ENCODE data around the gene THPO.

THPO gene

DNA sequence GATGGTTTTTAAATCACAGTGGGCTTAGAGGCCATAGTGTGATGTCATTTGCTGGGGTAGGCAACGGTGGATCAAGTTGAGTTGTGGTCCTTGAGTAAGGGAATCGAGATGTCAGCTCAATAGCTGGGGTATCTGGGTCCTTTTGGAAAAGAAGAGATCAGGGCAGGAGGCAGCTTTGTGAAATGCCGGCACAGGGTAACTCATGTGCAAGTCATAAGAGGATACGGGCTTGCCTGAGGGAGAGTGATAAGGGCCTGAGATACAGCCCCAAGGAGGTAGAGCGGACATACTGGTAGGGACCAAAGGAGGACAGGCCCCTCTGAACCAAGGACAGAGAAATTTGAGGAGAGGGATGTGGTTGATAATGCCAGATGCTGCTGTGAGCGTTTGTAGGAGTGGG is 44.8 kb downstream of the THPO start:
- TF ChIP-seq ZFX (IDR thresholded peaks at IDR 0.05) (no peak), CTCF (conservative IDR thresholded peaks at IDR 0.05) (no peak)
- H3K27ac ChIP-seq: no peak overlapping the region

- TF ChIP-seq ZFX (IDR thresholded peaks at IDR 0.05) (no peak), CTCF (conservative IDR thresholded peaks at IDR 0.05) (no peak)
Observed at GRCh38 chr3:184332370-184333090, 45.5 kb downstream of the THPO start.

DNA sequence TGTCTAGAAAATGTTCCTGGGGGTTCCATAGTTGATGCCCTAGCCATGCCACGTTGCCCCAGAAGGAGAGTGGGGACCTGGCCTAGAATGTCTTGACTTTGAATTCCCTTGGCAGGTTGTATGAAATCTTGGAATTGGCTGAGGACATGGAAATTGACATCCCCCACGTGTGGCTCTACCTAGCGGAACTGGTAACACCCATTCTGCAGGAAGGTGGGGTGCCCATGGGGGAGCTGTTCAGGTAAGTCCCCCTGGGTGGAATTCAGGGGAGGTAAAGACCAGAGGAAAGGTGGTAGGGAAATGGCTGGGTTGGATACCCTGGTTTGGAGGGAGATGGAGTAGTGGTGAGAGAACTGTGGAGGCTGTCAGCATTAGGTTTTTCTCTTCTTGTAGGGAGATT is 49.5 kb downstream of the THPO start:
- TF ChIP-seq CTCF (conservative IDR thresholded peaks at IDR 0.05) (no peak), ZFX (IDR thresholded peaks at IDR 0.05) (no peak)
- no peak overlapping the region for H3K27ac ChIP-seq

More at GRCh38 chr3:184332370-184333090, 45.5 kb downstream of the THPO start:
- H3K27ac ChIP-seq: no peak overlapping the region

DNA sequence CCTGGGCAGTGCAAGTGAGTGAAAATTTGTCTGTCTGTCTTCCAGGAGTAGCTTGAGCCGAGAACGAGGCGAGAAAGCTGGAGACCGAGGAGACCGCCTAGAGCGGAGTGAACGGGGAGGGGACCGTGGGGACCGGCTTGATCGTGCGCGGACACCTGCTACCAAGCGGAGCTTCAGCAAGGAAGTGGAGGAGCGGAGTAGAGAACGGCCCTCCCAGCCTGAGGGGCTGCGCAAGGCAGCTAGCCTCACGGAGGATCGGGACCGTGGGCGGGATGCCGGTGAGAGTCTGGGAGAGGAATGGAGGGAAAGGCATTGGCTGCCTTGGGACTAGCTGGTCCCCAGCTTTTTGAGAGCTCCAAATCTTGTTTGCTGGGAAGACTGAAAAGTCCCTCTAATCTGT is 50.8 kb downstream of the THPO start:
- no peak for TF ChIP-seq ZFX (IDR thresholded peaks at IDR 0.05)
- no peak for TF ChIP-seq CTCF (conservative IDR thresholded peaks at IDR 0.05)
- H3K27ac ChIP-seq: no peak overlapping the region

- TF ChIP-seq CTCF (conservative IDR thresholded peaks at IDR 0.05) (no peak), ZFX (IDR thresholded peaks at IDR 0.05) (no peak)
- no peak overlapping the region for H3K27ac ChIP-seq
Observed at GRCh38 chr3:184325715-184326369, 52.2 kb downstream of the THPO start.

GRCh38 chr3:184325269-184325668 is 52.7 kb downstream of the THPO start:
- H3K27ac ChIP-seq: no peak overlapping the region
- TF ChIP-seq ZFX (IDR thresholded peaks at IDR 0.05) (no peak), CTCF (conservative IDR thresholded peaks at IDR 0.05) (no peak)

DNA sequence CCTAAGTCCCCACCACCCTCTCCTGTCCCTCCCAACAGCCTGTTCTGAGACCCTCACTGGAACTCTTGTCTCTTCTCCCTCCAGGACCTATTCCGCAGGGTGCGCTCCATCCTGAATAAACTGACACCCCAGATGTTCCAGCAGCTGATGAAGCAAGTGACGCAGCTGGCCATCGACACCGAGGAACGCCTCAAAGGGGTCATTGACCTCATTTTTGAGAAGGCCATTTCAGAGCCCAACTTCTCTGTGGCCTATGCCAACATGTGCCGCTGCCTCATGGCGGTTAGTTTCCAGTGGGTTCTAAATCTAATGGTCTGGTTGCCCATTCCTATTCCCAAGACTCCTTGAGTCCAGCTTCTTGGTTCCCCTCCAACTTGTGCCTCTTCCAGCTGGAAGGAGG is 54.3 kb downstream of the THPO start:
- no peak overlapping the region for H3K27ac ChIP-seq
- TF ChIP-seq CTCF (conservative IDR thresholded peaks at IDR 0.05) (no peak), ZFX (IDR thresholded peaks at IDR 0.05) (no peak)
